Left renal pelvis (tissue), 4 donors: ENCODE results near the gene RYR2. TPM values are rescaled to one million over a fixed set of nuclear protein-coding genes. Genes with fewer than 3 reads are reported as not detected.
"Not testable (repeated sequence)": the region's sequence is repeated elsewhere in the genome, so short reads cannot be mapped to it uniquely, and the experiment has no call there.

ENCODE experiments used
- DNase-seq, 4 donors: peaks; one replicate each; pipeline ENCODE4 v3.0.0-alpha.2; 2013; ENCODE audit warnings: low read depth in 4 of 4, low spot score in 3 of 4
- polyA plus RNA-seq, 4 donors: library from polyadenylated mRNA; unstranded; fragments of 120-200 nt; gene quantifications; one replicate each; pipeline ENCODE4 v1.2.1, GENCODE V29; 2013; ENCODE audit not compliant: insufficient read length in 4 of 4

RYR2 gene
- polyA plus RNA-seq, 4 donors: 0.29 to 2.4 (median 1.5) TPM

GRCh38 chr1:237237721-237238120, 195.7 kb downstream of the RYR2 start:
- no peak for DNase-seq

- DNase-seq: no peak
These were observed 197.3 kb downstream of the RYR2 start for GRCh38 chr1:237239248-237239647.

GRCh38 chr1:237241038-237241437, 199.1 kb downstream of the RYR2 start:
- no peak for DNase-seq

- no peak for DNase-seq
These were observed 202.8 kb downstream of the RYR2 start for GRCh38 chr1:237244778-237245177.

GRCh38 chr1:237247442-237247841, 205.5 kb downstream of the RYR2 start:
- no peak for DNase-seq

- DNase-seq: no peak
These were observed 207.1 kb downstream of the RYR2 start for GRCh38 chr1:237249120-237249519.

- DNase-seq: no peak
These were observed 208.1 kb downstream of the RYR2 start for GRCh38 chr1:237250055-237250454.

- no peak for DNase-seq
These were observed 213.1 kb downstream of the RYR2 start for GRCh38 chr1:237255071-237255470.

GRCh38 chr1:237258871-237259270, 216.9 kb downstream of the RYR2 start:
- no peak for DNase-seq

GRCh38 chr1:237261198-237261597, 219.2 kb downstream of the RYR2 start:
- DNase-seq: no peak

- DNase-seq: no peak
These were observed 225.8 kb downstream of the RYR2 start for GRCh38 chr1:237267743-237268142.

- DNase-seq: no peak
These were observed 228.0 kb downstream of the RYR2 start for GRCh38 chr1:237269938-237270337.

GRCh38 chr1:237270353-237270752, 228.4 kb downstream of the RYR2 start:
- DNase-seq: no peak

- DNase-seq: not testable (repeated sequence)
These were observed 236.0 kb downstream of the RYR2 start for GRCh38 chr1:237277994-237278393.

GRCh38 chr1:237279629-237280028, 237.6 kb downstream of the RYR2 start:
- no peak for DNase-seq

GRCh38 chr1:237281481-237281880, 239.5 kb downstream of the RYR2 start:
- no peak for DNase-seq

- no peak for DNase-seq
These were observed 240.3 kb downstream of the RYR2 start for GRCh38 chr1:237282208-237282783.

GRCh38 chr1:237287876-237288521, 246.0 kb downstream of the RYR2 start:
- DNase-seq: no peak

- no peak for DNase-seq
These were observed 251.8 kb downstream of the RYR2 start for GRCh38 chr1:237293804-237294203.

GRCh38 chr1:237296861-237297260, 254.9 kb downstream of the RYR2 start:
- no peak for DNase-seq

- DNase-seq: no peak
These were observed 258.7 kb downstream of the RYR2 start for GRCh38 chr1:237300642-237301041.

GRCh38 chr1:237303929-237304328, 261.9 kb downstream of the RYR2 start:
- DNase-seq: no peak

- no peak for DNase-seq
These were observed 264.7 kb downstream of the RYR2 start for GRCh38 chr1:237306726-237307125.
